SK-N-MC (cell line): ENCODE measurements around the gene KBTBD4.

Source experiments
- EZH2 ChIP-seq: fragments of 200-600 bp; sonication (generic); IDR thresholded peaks from one replicate; pipeline ENCODE4 v1.6.1; 2017; ENCODE audit warnings: antibody characterized with exemption
- FOXP2 ChIP-seq: optimal IDR thresholded peaks from 2 replicates; pipeline ENCODE3; 2011; ENCODE audit warnings: mild to moderate bottlenecking, moderate library complexity; ENCODE audit not compliant: insufficient read depth; ENCODE audit errors: extremely low read length, control extremely low read depth
- POLR2AphosphoS5 ChIP-seq: IDR thresholded peaks from 2 replicates; pipeline ENCODE4 v1.6.1; 2012; ENCODE audit warnings: mild to moderate bottlenecking, low read depth, low read length, borderline replicate concordance

GRCh38 chr11:47611348-47611794 is 32.6 kb upstream of the KBTBD4 start:
- TF ChIP-seq EZH2 (no peak), FOXP2 (no peak), POLR2AphosphoS5 (no peak)
